Activated CD4-positive, alpha-beta T cell treated with anti-CD3 and anti-CD28 coated beads, Interleukin-2, amount 50 U/mL, for 16 hours (primary cell): ENCODE data around the gene GTF2F2.

Experiments
- DNase-seq: peaks from one replicate; pipeline ENCODE4 v3.0.0-alpha.2; 2020

GTF2F2 gene, protein sequence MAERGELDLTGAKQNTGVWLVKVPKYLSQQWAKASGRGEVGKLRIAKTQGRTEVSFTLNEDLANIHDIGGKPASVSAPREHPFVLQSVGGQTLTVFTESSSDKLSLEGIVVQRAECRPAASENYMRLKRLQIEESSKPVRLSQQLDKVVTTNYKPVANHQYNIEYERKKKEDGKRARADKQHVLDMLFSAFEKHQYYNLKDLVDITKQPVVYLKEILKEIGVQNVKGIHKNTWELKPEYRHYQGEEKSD

GRCh38 chr13:45119991-45120864 lies at the start of gene GTF2F2:
Gene GTF2F2 (plus strand): TSS chr13:45120510. CDS start chr13:45120656, 146 bp downstream.
- peak; percentile 88 for DNase-seq

DNA sequence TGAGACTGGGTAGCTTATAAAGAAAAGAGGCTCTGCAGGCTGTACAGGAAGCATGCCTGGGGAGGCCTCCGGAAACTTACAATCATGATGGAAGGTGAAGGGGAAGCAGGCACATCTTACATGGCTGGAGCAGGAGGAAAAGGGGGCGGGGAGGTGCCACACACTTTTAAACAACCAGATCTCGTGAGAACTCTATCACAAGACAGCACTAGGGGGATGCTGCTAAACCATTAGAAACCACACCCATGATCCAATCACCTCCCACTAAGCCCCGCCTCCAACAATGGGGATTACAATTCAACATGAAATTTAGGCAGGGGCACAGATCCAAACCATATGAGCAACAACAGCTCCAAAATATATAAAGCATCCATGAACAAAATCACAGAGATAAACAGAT lies 46.5 kb upstream of the GTF2F2 start:
- no peak for DNase-seq

DNA sequence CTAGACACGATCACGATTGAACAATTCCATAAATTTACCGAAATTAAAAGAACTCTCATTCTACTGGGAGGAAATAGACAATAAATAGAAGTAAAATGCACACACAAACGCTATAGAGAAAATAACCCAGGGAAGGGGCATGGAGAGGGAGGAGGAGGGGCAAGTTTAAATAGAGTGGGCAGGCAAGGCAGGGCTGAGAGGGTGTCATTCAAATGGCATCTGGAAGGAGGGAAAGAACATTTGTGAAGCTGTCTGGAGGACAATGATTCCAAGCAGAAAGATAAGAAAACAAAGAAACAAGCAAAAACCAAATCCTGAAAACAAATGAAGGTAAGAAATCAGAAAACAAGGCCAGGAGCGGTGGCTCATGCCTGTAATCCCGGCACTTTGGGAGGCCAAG lies 45.6 kb upstream of the GTF2F2 start:
- DNase-seq = no peak

DNA sequence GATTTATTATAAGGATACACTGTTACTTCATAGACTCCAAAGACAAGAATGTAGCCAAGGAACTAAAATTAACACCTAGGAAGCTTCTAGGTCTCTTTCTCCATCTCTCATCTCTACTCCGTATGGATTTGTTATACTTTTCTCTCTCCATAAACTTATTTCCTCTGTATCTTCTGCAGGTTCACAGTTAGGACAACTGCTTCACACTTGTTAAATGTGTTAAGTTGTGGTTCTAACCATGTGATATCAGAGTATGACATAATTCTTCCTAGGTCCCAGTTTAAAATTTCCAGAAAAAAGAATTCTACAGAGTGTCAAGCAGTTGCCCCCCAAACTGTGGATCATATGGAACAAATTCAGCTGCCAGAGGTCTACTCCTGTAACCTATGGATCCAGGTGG lies 42.3 kb upstream of the GTF2F2 start:
- DNase-seq = no peak

DNA sequence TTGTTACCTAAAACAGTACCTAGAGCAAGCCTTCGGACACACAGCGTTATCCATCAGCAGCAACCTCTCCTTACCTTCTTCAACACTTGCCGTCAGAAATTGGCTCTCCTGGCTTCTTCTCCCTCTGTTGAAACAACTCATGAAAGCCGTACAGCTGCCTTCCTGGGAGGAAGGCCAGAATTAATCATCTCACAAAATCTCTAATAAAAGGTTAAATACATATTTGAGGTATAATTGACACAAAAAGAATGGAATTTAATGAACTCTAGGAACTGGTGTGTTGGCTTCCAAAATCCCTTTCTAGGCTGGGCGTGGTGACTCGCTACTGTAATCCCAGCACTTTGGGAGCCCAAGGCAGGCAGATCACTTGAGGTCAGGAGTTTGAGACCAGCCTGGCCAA lies 37.3 kb upstream of the GTF2F2 start:
- no peak for DNase-seq

DNA sequence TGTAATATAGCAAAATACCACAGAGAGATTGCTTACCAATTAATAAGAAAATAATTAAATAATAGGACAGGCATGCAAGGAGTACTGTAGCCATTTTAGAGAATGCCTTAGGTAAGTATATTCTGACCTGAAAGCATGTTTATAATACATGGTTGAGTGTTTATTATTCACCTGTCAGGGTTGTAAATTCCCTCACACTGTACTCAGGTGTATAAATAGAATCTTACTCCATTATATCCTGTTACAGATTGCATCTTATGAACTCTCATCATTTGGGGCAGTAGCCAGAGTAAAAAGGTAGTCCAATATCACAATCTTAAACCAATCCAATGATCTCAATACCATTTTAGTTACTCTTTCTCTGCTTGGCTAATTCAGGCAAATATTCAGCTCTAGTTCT lies 35.8 kb upstream of the GTF2F2 start:
- DNase-seq = no peak

- no peak for DNase-seq
Observed at GRCh38 chr13:45086484-45086883, 33.8 kb upstream of the GTF2F2 start.

- no peak for DNase-seq
Observed at GRCh38 chr13:45092663-45093062, 27.6 kb upstream of the GTF2F2 start.

GRCh38 chr13:45100573-45101262 lies 19.6 kb upstream of the GTF2F2 start:
- DNase-seq = no peak

DNA sequence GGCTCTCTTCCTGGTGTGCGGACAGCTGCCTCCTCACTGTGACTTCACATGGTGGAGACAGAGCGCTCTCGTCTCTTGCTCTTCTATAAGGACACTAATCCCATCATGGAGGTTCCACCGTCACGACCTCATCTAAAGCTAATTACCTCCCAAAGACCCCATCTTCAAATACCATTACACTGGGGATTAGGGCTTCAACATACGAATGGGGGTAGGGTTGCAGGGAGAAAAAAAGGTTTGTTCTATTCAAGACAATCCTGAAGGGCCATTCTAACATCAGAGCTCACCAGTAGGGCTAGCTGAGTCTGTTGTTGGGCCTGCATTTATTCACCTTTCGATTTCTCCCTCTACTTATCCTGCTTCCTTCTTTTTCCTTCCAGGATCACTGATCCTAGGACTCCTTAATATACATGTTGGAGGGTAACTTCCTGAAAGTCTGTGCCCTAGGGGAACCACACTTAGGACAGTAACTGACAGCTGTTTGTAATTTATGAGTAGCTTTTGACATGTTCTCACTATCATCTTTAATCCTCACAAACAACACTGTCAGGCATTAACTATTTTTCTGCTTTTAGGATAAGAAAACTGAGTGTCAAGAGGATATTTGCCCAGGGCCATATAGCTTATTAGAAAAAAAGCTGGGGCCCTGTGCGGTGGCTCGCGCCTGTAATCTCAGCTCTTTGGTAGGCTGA lies 18.8 kb upstream of the GTF2F2 start:
- DNase-seq = no peak

DNA sequence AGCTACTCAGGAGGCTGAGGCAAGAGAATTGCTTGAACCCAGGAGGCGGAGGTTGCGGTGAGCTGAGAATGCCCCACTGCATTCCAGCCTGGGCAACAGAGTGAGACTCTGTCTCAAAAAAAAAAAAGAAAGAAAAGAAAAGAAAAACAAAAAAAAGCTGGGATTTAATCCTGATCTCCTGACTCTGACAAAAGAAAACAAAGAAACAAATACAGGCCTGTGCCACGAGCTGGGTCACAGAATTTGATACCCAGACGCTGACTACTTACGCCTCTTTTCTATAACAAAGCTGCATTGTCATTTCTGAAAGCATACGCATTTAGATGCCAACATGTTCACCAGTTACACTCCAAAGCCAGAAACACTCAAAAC lies 18.2 kb upstream of the GTF2F2 start:
- DNase-seq = no peak

DNA sequence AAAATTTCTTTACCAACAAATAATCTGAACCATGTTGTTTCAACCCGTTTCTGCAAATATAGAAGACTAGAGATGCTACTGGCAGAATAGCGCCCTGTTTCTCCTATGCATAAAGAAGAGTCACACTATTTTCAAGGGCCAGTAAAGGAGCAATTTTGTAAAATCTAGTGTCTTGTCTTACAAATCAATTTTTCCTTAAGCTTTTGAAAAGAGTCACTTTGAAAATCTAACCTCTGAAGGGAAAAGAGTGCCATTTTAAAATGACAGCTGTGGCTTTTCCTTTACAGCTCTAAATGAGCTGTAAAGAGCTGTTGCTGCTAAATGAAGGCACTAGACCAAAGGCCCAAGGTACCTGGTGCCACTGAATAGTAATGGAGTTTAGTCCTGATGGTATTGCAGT lies 16.9 kb upstream of the GTF2F2 start:
- no peak for DNase-seq

DNA sequence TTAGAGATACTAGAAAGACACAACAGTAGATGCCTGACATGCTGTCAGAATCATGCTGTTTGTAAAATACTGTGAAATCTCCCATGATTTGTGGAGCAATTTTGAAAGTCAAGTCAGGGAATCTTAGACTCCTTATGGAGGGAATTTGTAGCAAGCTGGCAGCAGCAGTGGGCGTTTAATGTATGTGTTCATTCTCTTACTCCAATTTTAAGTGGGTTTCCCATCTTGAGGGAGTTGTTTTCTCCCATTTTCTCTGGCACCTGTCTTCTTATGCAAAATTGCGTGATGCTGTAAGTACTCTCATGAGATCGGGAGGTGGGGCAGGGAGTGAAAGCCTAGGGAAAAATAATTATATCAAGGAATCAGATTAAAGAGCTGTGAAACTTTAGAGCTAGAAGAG lies 16.0 kb upstream of the GTF2F2 start:
- DNase-seq = no peak

GRCh38 chr13:45105895-45106294 lies 14.4 kb upstream of the GTF2F2 start:
- DNase-seq = no peak

GRCh38 chr13:45107539-45107938 lies 12.8 kb upstream of the GTF2F2 start:
- DNase-seq = no peak

GRCh38 chr13:45108716-45109101 lies 11.6 kb upstream of the GTF2F2 start:
- no peak for DNase-seq

GRCh38 chr13:45109102-45109720 lies 11.1 kb upstream of the GTF2F2 start:
- DNase-seq = peak; percentile 43

GRCh38 chr13:45113233-45114224 lies 6.8 kb upstream of the GTF2F2 start:
- no peak for DNase-seq

- peak; percentile 61 for DNase-seq
Observed at GRCh38 chr13:45119469-45119990, 780 bp upstream of the GTF2F2 start.

GRCh38 chr13:45120967-45121831 lies 889 bp downstream of the GTF2F2 start:
- DNase-seq = peak; percentile 29
